22Rv1 (cell line): Measurements from ENCODE around the gene CHL1.

Source experiments
- CTCF ChIP-seq: fragments of 450-650 bp; IDR thresholded peaks from 2 replicates; pipeline ENCODE4 v1.5.1; 2017; ENCODE audit warnings: mild to moderate bottlenecking
- ZFX ChIP-seq: fragments of 450-650 bp; IDR thresholded peaks from 2 replicates; pipeline ENCODE4 v1.6.1; 2017; ENCODE audit warnings: antibody characterized with exemption, borderline replicate concordance

GRCh38 chr3:346186-346585 lies 149.6 kb downstream of the CHL1 start:
- TF ChIP-seq CTCF (no peak), ZFX (no peak)
